ENCODE measurements around the gene RPH3AL.

- TF ChIP-seq CTCF (IDR thresholded peaks at IDR 0.05; ENCODE audit: poor library complexity, severe bottlenecking) (no peak), SMC3 (conservative IDR thresholded peaks at IDR 0.05; ENCODE audit: poor library complexity) (no peak), TAF1 (IDR thresholded peaks at IDR 0.05; ENCODE audit: low read depth) (no peak), EZH2 (IDR thresholded peaks at IDR 0.05; ENCODE audit: borderline replicate concordance, insufficient read depth, low read length, poor library complexity, severe bottlenecking) (no peak), EP300 (conservative IDR thresholded peaks at IDR 0.05; ENCODE audit: poor library complexity, severe bottlenecking) (no peak)
Measured at GRCh38 chr17:236641-237405, 115.8 kb downstream of the RPH3AL start.

Data from neural cell (in vitro differentiated cells).